ENCODE measurements around the gene UAP1L1.

The UAP1L1 gene

DNA sequence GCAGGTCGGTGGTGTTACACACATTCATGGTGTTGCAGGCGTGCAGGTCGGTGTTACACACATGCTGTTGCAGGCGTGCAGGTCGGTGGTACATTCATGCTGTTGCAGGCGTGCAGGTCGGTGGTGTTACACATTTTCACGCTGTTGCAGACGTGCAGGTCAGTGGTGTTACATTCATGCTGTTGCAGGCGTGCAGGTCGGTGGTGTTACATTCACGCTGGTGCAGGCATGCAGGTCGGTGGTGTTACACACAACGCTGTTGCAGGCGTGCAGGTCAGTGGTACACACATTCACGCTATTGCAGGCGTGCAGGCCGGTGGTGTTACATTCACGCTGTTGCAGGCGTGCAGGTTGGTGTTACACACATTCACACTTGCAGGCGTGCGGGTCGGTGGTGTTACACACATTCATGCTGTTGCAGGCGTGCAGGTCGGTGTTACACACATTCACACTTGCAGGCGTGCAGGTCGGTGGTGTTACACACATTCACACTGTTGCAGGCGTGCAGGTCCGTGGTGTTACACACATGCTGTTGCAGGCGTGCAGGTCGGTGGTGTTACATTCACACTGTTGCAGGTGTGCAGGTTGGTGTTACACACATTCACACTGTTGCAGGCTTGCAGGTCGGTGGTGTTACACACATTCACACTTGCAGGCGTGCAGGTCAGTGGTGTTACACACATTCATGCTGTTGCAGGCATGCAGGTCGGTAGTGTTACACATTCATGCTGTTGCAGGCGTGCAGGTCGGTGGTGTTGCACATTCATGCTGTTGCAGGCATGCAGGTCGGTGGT lies 26.1 kb downstream of the UAP1L1 start:
- DNase-seq = no peak

DNA sequence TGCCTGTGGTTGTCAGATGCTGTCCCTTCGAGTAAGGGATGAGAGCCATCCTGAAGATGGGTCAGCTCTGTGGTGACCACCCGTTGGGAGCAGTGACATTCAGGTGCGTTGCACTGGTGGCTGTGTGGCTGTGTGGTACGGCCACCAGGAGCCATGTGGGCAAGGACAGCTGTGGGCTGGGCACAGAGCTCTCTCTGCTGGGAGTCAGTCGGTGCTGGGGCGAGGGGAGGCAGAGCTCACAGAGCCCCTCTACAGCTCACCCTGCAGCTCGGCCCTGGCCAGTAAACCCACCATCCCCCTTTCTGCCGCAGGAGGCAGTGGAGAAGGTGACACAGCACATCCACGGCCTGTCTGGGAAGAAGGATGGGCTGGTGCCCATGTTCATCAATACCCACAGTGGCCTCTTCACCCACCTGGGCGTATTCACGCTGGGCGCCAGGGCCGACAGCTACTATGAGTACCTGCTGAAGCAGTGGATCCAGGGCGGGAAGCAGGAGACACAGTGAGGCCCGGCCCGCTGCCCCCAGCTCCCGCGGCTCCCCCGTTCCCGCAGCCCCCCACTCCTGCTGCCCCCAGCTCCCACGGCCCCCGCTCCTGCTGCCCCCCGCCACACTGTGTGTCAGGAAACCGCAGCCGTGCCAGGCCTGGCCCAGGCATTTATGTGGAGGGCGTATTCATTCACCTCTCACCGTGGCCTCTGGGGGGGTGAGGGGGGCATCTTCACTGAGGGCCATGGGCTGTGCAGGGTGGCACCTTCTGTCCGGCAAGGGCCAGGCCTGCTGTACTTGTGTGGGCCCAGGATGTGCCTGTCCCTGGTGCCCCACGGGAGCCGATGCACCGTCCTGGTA lies 28.7 kb downstream of the UAP1L1 start:
- DNase-seq = no peak

DNA sequence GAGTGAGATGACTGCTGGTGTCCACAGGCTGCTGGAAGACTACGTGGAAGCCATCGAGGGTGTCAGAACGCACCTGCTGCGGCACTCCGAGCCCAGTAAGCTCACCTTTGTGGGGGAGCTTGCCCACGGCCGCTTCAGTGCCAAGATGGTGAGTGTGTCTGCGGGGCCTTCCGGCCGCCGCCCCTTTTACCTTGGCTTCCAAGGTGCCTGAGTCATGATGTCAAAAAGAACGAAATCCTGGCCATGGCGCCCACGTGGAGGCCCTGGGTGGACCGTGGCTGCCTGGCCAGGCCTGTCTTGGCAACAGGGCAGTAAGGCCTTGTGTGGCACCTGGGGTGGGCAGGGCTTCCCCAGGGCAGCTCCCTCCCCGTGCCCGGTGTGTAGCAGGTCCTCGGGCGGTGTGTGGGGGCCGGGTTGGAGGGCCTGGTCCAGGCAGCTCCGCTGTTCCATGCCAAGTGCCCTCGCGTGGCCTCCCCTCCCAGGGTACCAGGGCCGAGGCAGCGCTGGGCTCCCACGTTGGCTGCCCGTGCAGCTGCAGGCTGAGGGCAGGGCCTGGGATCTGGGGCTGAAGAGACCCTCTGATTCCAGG lies 29.4 kb downstream of the UAP1L1 start:
- DNase-seq = no peak

DNA sequence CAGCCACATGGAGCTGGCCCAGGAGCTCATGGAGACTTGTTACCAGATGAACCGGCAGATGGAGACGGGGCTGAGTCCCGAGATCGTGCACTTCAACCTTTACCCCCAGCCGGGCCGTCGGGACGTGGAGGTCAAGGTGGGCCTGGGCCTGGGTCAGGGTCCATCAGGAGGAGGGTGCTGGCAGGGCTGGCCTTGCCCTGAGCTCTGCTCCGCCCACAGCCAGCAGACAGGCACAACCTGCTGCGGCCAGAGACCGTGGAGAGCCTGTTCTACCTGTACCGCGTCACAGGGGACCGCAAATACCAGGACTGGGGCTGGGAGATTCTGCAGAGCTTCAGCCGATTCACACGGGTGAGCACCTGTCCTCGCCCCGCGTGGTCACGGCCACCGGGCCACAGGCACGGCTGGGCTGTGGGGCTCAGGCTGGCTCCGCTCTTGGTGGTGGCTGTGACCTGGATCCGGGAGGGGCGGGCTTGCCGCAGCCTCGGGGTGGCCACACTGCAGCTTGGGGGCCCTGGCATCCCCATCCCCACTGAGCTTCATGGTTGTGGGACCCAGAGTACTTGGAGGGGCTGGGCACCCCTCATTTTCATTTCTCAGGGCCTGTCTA lies 30.1 kb downstream of the UAP1L1 start:
- DNase-seq = no peak

DNA sequence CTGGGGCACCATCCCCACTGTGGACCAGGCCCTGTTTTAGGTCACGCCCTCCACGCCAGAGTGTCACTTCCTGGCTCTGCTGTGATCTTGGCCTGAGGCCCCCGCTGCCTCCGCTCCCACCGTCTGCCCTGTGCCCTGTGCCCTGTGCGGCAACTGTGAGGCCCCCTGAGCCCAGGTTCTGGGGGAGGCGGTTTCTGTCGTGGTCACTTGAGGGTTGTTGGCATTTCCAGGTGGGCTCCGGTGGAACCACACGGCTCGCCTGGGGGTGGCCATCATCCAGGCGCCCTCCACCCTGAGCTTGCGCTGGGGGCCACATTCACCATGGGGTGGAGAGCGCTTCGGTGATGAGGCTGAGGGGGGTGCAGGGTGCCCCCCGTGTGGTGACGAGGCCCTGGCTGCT lies 30.7 kb downstream of the UAP1L1 start:
- DNase-seq = no peak

DNA sequence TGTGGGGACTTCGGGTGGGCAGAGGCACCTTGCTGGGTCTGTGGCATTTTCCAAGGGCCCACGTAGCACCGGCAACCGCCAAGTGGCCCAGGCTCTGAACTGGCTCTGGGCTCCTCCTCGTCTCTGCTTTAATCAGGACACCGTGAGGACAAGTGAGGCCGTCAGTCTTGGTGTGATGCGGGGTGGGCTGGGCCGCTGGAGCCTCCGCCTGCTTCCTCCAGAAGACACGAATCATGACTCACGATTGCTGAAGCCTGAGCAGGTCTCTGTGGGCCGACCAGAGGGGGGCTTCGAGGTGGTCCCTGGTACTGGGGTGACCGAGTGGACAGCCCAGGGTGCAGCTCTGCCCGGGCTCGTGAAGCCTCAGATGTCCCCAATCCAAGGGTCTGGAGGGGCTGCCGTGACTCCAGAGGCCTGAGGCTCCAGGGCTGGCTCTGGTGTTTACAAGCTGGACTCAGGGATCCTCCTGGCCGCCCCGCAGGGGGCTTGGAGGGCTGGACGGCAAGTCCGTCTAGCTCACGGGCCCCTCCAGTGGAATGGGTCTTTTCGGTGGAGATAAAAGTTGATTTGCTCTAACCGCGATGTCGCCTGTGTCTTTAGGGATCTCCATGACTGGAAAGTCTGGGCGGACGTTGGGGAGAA lies 31.4 kb downstream of the UAP1L1 start:
- no peak for DNase-seq

DNA sequence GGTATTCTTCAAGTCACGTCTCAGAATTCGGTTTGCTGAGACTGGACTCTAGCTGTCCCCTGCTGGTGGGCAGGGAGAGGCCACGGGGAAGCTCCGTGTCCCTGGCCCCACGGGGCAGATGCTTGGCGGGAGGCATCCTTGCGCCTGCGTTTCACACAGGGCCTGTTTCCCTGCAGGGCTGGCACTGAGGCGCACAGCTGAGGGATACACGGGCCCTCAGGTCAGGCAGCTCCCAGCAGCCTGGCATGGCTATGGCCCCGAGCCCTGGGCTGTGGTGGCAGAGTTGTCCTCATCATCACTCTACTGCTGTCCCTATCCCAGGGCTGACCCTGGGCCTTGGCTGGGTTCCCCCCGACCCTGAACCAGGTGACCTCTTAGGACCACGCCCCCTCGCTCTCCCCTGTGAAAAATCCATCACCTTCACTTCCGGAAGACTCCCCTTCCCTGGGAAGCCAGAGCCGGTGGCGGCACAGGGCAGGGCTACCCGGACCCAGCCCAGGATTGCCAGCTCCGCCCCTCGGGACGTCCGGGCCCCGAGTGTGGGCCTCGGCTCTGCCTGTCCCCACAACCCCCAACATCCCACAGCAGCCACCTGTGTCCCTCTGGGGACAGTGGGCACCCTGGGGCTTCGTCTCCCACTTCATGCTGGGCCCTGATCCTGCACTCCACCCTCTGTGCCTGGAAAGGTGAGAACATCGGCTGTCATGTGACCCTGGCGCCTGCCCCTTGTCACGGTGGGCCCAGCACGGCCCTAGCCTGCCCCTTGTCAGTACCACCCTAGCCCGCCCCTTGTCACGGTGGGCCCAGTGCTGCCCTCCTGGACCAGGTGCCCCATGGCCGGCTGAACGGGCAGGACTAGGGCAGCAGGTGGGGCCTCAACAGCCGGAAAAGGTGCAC lies 32.2 kb downstream of the UAP1L1 start:
- DNase-seq = no peak

DNA sequence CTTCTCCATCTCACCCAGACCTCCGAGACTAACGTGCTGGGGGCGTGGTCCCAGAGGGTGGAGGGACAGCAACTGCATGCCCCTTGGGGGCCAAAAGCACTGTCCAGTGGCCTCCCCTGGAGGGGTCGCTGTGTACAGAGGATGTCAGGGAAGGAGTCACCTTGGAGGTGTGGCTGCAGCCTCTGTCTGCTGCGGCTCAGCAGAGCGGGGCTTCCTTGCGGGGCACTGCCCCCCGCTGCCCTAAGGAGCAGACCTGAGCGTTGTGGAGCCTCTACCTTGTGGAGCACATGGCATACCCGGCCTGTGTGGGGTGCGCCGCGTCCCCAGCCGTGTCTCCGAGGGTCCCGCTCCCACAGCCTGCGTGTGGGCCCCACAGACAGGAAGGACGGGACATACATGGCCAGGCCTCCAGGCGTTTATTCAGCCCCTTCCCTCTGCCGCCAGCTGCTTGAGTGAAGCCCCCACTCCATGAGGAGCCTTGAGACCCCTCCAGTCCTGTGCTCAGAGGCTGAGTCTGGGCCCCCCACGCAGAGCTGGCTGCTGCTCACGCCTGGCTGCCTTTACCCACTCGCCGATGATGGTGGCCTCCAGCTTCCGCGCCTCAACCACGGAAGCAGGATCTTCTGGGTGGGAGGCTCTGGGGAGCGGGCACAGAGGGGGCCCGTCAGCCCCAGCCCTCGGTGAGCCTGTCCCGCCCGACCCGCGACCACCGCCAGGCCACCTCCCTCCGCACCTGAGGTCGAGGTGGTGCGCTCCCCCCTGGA lies 33.0 kb downstream of the UAP1L1 start:
- DNase-seq = no peak

DNA sequence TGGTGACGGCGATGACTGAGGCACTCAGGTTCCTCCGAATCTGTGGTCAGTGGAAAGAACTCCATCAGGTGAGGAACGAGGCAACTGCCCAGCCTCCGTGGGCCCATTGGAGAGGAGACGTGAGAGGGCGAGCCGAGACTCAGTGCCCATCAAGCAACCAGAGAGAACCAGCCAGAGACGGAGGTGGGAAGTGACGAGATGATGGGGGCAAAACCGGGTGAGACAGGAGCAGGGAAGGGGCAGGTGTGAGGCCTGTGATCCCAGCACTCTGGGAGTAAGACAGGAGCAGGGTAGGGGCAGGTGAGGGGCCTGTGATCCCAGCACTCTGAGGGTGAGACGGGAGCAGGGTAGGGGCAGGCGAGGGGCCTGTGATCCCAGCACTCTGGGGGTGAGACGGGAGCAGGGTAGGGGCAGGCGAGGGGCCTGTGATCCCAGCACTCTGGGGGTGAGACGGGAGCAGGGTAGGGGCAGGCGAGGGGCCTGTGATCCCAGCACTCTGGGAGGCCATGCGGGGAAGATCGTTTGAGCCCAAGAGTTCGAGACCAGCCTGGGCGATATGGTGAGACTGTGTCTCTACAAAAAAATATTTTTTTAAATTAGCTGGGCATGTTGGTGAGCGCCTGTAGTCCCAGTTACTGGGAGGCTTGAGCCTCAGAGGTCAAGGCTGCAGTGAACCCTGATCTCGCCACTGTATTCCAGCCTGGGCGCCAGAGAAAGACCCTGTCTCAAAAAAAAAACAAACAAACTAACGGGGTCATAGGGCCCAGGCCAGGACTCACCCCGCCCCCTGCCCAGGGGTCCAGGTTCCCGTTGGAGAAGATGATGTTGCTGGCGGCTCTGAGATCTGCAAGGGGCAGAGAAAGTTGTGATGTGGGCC lies 33.8 kb downstream of the UAP1L1 start:
- no peak for DNase-seq

DNA sequence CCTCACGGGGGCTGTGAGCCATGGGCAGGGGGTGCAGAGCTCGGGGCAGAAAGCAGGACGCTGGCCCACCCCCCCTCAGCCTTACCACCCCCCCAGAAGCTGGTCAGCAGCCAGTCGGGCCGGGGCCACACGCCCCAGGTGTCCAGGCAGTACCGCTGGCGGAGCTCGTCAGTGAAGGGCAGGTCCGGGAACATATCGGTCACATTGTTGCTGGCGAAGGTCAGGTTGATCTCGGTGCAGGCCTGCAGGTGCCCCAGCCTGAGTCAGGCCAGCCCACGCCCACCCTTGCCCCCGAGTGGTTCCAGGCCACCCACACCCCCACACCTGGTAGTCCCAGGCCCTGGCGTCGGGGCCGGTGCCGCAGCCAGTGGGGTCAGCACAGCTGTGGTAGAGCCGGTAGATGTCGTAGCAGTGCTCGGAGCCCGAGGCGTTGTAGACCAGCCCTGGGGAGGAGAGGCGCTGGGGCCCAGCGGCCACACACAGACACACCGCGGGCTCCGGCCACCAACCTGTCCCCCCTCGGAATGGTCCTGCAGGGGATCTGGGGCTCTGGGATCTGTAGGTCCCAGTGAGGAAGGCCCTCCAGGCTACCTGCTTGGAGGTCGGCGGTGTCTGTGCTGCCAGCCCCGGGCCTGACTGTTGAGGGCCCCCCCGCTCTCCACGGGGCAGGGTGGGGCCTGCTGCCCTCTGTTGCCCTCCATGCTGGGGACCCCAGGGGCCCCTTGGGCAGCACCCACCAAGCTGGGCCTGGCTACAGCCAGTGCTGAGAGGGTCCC lies 34.7 kb downstream of the UAP1L1 start:
- DNase-seq = no peak

DNA sequence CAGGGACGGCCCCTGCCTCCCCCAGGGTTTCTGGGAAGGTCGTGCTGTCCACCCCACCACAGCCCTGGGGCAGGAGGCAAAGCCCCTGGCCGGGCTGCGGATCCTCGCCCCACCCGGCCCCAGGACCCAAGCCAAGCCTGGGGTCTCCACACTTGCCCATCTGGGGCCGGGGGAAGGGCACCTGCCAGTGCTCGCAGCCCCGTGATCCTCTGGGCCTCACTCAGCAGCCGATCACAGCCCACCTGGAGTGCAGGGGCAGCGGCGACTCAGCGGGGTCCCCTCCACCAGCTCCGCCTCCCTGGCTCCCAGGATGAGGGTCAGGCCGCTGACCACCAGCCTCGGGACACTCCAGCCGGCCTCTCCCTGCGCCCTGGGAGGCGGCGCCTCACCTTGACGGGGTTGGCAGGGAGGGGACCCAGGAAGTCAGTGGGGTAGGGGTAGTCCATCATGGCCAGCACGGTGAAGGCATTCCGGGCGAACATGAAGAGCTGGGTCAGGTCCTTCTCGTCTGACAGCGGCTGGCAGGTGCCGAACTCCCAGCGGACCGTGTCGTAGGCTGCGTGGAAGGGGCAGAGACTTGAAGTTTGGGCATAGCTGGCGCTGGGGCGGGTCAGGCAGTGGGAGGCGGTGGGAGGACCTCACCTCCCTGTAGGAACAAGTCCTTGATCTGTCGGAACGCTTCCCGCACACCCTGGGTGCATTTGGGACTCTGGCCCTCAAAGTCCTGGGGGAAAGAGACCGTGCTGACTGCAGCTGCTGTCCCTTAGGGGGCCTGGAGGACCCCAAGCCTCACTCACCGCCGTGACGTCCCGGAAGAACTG lies 35.5 kb downstream of the UAP1L1 start:
- no peak for DNase-seq

DNA sequence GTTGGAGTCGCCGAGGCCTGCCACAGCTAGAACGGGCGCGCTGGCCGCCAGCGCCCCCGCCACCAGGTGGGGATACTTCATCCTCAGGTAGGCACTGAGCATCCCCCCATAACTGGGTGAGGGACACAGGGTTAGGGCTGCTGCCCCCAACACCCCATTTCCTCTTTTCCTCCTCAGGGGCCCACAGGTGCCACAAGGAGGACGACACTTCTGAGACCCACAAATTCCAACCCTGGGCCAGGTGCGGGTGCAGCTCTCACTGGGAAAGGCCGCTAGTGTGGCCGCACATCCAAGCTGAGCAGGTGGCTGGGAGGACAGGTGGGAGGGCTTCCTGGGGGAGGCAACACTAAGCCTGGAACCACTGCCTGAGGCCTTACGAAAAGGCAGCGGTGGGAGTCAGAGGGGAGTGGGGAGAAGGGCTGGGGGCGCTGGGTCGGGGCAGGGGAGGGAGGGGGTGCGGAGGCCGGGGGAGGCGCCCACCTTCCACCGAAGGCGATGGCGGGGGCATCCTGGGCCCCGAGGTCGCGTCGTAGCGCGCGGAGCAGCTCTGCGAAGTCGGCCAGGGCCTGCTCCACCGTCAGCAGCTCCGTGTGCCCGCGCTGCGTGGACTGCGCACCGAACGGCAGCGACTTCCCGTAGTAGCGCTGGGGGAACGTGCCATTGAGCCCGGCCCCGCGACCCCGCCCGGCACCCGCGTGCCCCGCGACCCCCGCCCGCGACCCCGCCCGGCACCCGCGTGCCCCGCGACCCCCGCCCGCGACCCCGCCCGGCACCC lies 36.3 kb downstream of the UAP1L1 start:
- no peak for DNase-seq

DNA sequence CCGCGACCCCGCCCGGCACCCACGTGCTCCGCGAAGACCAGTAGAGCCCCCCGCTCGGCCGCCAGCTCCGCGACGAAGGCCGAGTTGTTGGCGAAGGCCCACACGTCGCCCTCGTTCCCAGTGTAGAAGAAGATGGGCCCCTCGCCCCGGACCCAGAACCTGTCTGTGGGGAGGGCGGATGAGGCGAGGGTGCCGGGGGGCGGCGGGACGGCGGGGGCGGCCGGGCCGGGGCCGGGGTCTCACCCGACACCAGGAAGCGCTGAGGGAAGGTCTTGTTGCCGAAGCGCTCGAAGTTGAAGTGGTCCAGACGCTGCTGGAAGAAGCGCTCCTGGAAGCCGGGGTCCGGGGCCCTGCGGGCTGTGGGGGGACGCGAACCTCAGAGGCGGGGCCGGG lies 36.9 kb downstream of the UAP1L1 start:
- DNase-seq = no peak

DNA sequence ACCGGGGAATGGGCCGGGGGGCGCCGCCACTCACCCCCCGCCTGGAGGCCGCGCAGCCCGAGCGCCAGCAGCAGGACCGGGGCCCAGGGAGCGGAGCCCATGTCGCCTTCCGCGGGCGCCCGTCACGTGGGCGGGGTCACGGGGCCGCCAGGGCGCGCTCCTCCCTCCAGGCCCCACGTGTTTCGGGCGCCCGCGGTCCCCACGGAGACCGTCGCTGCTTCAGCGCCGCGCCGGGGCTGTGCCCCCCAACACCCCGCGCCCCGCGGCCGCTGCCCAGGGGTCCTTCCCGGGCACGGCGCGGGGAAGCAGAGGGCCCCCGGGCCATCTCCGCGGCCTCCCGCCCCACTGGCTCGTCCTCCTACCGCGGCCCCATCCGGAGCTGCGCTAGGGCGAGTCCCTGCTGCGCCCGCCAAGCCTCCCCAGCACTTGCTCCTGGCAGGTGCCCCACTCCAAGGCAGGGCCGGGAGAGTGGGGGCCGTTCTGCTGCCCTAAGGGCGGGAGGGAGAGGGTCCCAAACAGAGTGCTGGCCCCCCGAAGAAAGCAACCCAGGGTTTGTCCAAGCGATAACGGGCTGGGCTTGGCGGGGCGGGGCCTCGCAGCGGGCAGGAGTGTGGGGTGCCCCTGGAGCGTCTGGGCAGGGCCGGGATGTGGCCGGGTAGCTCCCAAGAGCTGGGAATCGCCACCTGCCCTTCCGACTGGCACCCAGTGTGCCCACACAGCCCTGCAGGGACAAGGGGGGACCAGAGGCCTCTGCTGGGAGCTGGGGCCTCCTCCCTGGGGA lies 37.5 kb downstream of the UAP1L1 start, which contains the start of gene DPP7:
TSS of gene DPP7 (minus strand) at position 121 of the 781 bp plus-strand sequence. CDS start at position 101, 20 bp downstream.
- peak; percentile 66 for DNase-seq

DNA sequence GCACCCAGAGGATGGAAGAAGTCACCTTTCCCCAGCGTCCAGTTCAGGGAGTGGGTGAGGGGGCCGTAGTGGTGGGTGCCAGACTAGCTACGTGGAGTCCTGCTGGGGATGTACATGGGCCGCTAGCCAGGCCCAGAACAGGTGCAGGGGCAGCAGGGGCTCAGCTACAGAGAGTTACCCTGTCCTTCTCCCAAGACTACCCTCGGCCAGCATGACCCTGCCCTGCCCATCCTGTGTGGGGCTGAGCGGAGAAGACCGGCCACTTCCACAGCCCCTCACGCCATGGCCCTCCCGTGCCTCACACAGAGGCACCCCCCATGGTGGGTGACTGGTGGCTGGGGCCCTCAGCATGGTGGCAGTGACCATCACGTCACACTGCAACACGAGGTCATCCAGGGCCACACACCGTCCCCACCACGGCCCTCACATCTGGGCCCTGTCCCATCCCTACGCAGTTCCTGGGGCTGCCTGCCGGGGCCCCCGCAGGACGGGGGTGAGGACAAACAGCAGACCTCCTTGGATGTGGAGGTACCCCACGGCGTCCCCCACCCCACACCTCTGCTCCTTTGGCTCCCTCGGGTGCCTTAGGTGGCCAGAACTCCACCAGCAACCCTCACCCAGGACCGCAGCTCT lies 38.2 kb downstream of the UAP1L1 start:
- DNase-seq = no peak

DNA sequence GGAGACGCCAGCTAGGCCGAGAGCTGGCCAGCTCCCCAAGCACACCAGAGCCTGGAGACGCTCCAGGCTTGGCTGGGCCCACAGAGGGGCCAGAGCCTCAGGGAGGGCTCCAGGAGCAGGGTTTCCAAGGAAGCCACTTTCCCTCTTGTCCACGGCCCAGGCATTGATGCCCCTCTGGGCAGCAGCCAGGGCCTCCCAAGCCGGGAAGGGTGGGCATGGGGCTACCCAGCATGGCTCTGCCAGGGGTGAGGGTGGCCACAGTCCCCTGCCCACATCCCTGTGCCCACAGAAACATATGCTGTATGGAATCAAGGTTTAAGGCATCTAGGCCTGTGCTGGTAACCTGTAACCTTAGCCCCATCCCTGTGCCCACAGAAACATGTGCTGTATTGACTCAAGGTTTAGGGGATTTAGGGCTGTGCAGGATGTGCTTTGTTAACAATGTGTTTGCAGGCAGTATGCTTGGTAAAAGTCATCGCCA lies 38.8 kb downstream of the UAP1L1 start:
- no peak for DNase-seq

Data from effector CD8-positive, alpha-beta T cell (primary cell).